Measurements from ENCODE around the gene ANAPC16.
"Not testable (repeated sequence)": the region's sequence is repeated elsewhere in the genome, so short reads cannot be mapped to it uniquely, and the experiment has no call there.

- not testable (repeated sequence) for TF ChIP-seq CTCF (IDR thresholded peaks at IDR 0.05; ENCODE audit: poor library complexity, severe bottlenecking); RAD21 (conservative IDR thresholded peaks at IDR 0.05); TAF1 (IDR thresholded peaks at IDR 0.05; ENCODE audit: low read depth); EP300 (conservative IDR thresholded peaks at IDR 0.05; ENCODE audit: poor library complexity, severe bottlenecking); POLR2AphosphoS5 (IDR thresholded peaks at IDR 0.05)
Observed at GRCh38 chr10:72208526-72208925, 7.3 kb upstream of the ANAPC16 start.
